Chondrocyte (in vitro differentiated cells): ENCODE measurements around the gene KDF1. TPM values are rescaled to one million over a fixed set of nuclear protein-coding genes. Genes with fewer than 3 reads are reported as not detected.

Source experiments
- DNase-seq: peaks from one replicate; pipeline ENCODE4 v3.0.0; 2021; ENCODE audit warnings: mixed read lengths, low spot score
- H3K27ac Mint-ChIP-seq: one replicate; pipeline ENCODE4 v1.8.0; 2021; ENCODE audit warnings: mild to moderate bottlenecking, moderate library complexity, mixed read lengths; ENCODE audit not compliant: unreplicated experiment
- H3K27me3 Mint-ChIP-seq: 2 replicates; pipeline ENCODE4 v1.8.0; 2021; ENCODE audit warnings: low read depth, mixed read lengths
- H3K36me3 Mint-ChIP-seq: 2 replicates; pipeline ENCODE4 v1.8.0; 2021; ENCODE audit warnings: low read depth, mixed read lengths
- H3K4me1 Mint-ChIP-seq: 2 replicates; pipeline ENCODE4 v1.8.0; 2021; ENCODE audit warnings: low read depth, mild to moderate bottlenecking, mixed read lengths
- H3K4me3 Mint-ChIP-seq: one replicate; pipeline ENCODE4 v1.8.0; 2021; ENCODE audit warnings: mild to moderate bottlenecking, moderate library complexity, mixed read lengths; ENCODE audit not compliant: unreplicated experiment
- H3K9me3 Mint-ChIP-seq: 2 replicates; pipeline ENCODE4 v1.8.0; 2021; ENCODE audit warnings: low read depth, mixed read lengths
- total RNA-seq: library from RNA; stranded (reverse); gene quantifications from 3 replicates; pipeline ENCODE4 v1.2.1, GENCODE V29; 2021
- TF ChIP-seq, protein P1 (sequence below): fragments of 200-600 bp; sonication (generic); IDR thresholded peaks from 2 replicates; pipeline ENCODE4 v1.5.0; 2021; ENCODE audit warnings: antibody characterized with exemption, mild to moderate bottlenecking, moderate library complexity

The KDF1 gene
- total RNA-seq, 1 donor from 2014 or later = not detected

DNA sequence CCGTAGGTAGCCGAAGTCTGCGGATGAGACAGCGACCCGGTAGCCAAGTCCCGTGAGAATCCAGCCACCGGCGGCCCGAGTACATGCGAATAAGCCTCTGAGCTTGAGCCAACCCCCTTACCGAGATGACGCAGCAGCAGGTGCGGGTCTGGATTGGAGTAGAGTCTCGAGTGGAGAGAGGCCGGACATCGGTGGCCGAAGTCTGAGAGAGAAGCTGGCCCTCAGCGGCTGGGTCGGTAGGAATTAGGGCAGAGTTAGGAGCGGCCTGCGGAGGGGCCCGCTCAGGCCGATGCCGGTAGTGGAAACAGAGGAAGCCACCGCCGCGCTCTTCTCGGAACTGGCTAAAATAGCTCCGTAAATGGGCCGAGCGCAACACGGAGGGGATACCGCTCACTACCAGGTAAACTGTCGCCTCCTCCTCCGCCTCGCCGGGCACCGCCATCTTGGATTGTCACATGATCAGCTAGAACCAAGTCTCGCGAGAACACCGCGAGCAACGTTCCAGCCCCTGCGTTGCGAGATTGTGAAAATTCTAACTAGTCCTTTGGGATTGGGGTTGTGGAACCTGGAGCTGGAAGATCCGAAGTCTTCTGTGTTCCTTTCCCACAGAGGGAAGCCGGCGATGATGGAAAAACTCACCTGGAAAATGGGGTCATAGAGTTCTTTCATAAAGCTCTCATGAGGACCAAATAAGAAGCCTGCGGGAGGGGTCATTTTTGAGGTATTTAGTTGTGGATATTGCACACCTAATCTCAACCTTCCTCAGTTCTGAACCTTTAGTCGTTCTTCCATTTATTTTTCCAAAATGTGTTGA, 60.1 kb downstream of the KDF1 start, which contains the start of gene GPATCH3:
GPATCH3 (minus strand) TSS at position 467 of the 814 bp plus-strand sequence; CDS start at position 442, 25 bp downstream.
- TF ChIP-seq, protein P1, sequence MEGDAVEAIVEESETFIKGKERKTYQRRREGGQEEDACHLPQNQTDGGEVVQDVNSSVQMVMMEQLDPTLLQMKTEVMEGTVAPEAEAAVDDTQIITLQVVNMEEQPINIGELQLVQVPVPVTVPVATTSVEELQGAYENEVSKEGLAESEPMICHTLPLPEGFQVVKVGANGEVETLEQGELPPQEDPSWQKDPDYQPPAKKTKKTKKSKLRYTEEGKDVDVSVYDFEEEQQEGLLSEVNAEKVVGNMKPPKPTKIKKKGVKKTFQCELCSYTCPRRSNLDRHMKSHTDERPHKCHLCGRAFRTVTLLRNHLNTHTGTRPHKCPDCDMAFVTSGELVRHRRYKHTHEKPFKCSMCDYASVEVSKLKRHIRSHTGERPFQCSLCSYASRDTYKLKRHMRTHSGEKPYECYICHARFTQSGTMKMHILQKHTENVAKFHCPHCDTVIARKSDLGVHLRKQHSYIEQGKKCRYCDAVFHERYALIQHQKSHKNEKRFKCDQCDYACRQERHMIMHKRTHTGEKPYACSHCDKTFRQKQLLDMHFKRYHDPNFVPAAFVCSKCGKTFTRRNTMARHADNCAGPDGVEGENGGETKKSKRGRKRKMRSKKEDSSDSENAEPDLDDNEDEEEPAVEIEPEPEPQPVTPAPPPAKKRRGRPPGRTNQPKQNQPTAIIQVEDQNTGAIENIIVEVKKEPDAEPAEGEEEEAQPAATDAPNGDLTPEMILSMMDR = no peak
- Mint-ChIP-seq H3K4me1 (peaks cover 21% of the 10 kb centered on the region), H3K27ac (peak within 1 kb of the TSS; percentile 99), H3K9me3 (no peaks in the 10 kb centered on the region), H3K27me3 (no peaks in the 10 kb centered on the region), H3K36me3 (peaks cover 4% of the 10 kb centered on the region), H3K4me3 (peak within 1 kb of the TSS; percentile 90)
- no peak for DNase-seq

Other genes with a start within 250 kb of the KDF1 start
- gene PIGV, start 172.5 kb downstream of the KDF1 start, total RNA-seq = 11.2 to 15.8 TPM (median 12.4 TPM) in 3 replicates
- gene ZDHHC18, start 133.8 kb downstream of the KDF1 start, total RNA-seq = 20.2 to 27.8 TPM (median 25.5 TPM) in 3 replicates
- gene SFN, start 97.3 kb downstream of the KDF1 start, total RNA-seq = not detected in 3 replicates
- 19.8 to 22.0 TPM (median 21.7 TPM) in 3 replicates for gene GPN2, start 70.2 kb downstream of the KDF1 start, total RNA-seq
- gene GPATCH3, start 60.0 kb downstream of the KDF1 start, total RNA-seq = 13.7 to 14.1 TPM (median 13.7 TPM) in 3 replicates
- not detected in 3 replicates for gene NR0B2, start 46.5 kb downstream of the KDF1 start, total RNA-seq
- 44.4 to 53.7 TPM (median 45.8 TPM) in 3 replicates for gene NUDC, start 38.7 kb downstream of the KDF1 start, total RNA-seq
- gene TRNP1, start 33.2 kb upstream of the KDF1 start, total RNA-seq = 56.5 to 76.5 TPM (median 72.1 TPM) in 3 replicates
- 15.2 to 39.1 TPM (median 38.1 TPM) in 3 replicates for gene TENT5B, start 52.4 kb upstream of the KDF1 start, total RNA-seq
- 53.9 to 55.4 TPM (median 54.6 TPM) in 3 replicates for gene SLC9A1, start 194.7 kb upstream of the KDF1 start, total RNA-seq